Adrenal gland (tissue), 5 donors: ENCODE measurements around the gene KBTBD3.

ENCODE experiments used
- POLR2A ChIP-seq, 2 donors: fragments of 450-650 bp; IDR thresholded peaks; one replicate each; pipeline ENCODE4 v1.6.1; 2017; ENCODE audit warnings: antibody characterized with exemption in 2 of 2, mild to moderate bottlenecking in 2 of 2, moderate library complexity in 1 of 2
- TF ChIP-seq, protein P1 (sequence below), 6 experiments: fragments of 450-650 bp in 4 of 6; fragments of 200-600 bp in 2 of 6; sonication (generic) in 1 of 6; IDR thresholded peaks; 1 replicate in 5 of 6; 2 replicates in 1 of 6; pipeline versions ENCODE4 v1.5.1 to v1.8.0; 2016 to 2021; ENCODE audit warnings: antibody characterized with exemption in 6 of 6, mild to moderate bottlenecking in 2 of 6, moderate library complexity in 1 of 6
- donor health status: DM: no; HTN: no; CAD: no.

- TF ChIP-seq POLR2A (IDR thresholded peaks at IDR 0.05): no peak
- TF ChIP-seq, protein P1, sequence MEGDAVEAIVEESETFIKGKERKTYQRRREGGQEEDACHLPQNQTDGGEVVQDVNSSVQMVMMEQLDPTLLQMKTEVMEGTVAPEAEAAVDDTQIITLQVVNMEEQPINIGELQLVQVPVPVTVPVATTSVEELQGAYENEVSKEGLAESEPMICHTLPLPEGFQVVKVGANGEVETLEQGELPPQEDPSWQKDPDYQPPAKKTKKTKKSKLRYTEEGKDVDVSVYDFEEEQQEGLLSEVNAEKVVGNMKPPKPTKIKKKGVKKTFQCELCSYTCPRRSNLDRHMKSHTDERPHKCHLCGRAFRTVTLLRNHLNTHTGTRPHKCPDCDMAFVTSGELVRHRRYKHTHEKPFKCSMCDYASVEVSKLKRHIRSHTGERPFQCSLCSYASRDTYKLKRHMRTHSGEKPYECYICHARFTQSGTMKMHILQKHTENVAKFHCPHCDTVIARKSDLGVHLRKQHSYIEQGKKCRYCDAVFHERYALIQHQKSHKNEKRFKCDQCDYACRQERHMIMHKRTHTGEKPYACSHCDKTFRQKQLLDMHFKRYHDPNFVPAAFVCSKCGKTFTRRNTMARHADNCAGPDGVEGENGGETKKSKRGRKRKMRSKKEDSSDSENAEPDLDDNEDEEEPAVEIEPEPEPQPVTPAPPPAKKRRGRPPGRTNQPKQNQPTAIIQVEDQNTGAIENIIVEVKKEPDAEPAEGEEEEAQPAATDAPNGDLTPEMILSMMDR (IDR thresholded peaks at IDR 0.05): no peak
Measured at GRCh38 chr11:106001304-106002012, 75.7 kb downstream of the KBTBD3 start.
